GM12875 (cell line): ENCODE results near the gene S100A13.

Experiments
- H3K4me3 ChIP-seq: one replicate; pipeline ENCODE4 v1.5.1; 2011; ENCODE audit warnings: low read depth, low read length, control low read depth
- TF ChIP-seq, protein P1 (sequence below): IDR thresholded peaks from 2 replicates; pipeline ENCODE4 v1.5.1; 2011; ENCODE audit warnings: low read depth, mild to moderate bottlenecking, control low read depth, inconsistent platforms, low read length, moderate library complexity, borderline replicate concordance; ENCODE audit not compliant: insufficient read depth

Gene S100A13

DNA sequence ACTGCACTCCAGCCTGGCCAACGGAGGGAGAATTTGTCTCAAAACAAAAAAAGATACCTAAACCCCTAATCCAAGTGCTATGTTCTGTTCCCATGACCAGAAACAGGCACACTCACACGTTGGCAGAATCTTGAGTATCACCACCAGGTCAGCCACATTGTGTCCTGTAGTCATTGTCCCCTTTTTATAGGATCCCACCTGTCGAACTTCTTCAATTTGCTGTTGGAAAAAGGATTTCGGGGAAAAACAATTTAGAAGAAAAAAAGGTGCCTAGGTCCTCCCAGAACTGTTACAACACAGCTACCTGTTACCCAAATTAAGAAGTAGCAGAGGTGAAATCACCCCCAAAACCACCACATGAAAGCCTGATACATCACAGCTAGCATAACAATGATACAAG is 40.1 kb upstream of the S100A13 start:
- H3K4me3 ChIP-seq = no peak overlapping the region
- TF ChIP-seq, protein P1, sequence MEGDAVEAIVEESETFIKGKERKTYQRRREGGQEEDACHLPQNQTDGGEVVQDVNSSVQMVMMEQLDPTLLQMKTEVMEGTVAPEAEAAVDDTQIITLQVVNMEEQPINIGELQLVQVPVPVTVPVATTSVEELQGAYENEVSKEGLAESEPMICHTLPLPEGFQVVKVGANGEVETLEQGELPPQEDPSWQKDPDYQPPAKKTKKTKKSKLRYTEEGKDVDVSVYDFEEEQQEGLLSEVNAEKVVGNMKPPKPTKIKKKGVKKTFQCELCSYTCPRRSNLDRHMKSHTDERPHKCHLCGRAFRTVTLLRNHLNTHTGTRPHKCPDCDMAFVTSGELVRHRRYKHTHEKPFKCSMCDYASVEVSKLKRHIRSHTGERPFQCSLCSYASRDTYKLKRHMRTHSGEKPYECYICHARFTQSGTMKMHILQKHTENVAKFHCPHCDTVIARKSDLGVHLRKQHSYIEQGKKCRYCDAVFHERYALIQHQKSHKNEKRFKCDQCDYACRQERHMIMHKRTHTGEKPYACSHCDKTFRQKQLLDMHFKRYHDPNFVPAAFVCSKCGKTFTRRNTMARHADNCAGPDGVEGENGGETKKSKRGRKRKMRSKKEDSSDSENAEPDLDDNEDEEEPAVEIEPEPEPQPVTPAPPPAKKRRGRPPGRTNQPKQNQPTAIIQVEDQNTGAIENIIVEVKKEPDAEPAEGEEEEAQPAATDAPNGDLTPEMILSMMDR = no peak

DNA sequence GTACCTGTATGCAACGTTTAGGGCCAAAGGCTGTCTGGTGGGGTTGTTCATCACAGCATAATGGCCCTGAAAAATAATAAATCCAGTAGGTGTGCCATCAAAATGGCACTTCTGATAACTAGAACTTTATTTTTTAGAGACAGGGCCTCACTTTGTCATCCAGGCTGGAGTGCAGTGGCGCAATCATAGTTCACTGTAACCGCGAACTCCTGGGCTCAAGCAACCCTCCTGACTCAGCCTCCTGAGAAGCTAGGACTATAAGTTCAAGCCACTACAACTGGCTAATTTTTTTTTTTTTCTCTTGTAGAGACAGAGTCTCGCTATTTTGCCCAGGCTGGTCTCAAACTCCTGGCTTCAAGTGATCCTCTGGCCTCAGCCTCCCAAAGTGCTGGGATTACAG is 35.9 kb upstream of the S100A13 start:
- no peak overlapping the region for H3K4me3 ChIP-seq
- TF ChIP-seq, protein P1 = no peak

DNA sequence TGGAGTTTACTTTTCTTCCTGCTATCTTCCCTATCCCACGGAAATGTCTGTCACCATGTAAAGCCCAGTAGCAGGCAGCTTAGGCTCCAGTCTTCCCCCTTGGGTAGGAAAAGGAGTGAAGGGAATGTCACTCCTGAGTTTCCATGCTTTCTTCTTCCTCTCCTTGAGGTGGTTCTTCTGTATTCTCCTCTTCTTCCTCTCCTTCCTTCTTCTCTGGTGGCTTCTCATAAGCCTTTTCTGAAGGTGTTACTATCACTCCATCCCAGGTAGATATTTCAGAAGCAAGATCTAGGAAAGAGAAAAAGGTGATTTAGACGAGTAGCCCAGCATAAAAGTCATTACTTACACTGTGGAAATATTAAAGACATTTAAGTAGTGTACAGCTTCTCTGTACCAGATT is 35.0 kb upstream of the S100A13 start:
- TF ChIP-seq, protein P1 = no peak
- no peak overlapping the region for H3K4me3 ChIP-seq

DNA sequence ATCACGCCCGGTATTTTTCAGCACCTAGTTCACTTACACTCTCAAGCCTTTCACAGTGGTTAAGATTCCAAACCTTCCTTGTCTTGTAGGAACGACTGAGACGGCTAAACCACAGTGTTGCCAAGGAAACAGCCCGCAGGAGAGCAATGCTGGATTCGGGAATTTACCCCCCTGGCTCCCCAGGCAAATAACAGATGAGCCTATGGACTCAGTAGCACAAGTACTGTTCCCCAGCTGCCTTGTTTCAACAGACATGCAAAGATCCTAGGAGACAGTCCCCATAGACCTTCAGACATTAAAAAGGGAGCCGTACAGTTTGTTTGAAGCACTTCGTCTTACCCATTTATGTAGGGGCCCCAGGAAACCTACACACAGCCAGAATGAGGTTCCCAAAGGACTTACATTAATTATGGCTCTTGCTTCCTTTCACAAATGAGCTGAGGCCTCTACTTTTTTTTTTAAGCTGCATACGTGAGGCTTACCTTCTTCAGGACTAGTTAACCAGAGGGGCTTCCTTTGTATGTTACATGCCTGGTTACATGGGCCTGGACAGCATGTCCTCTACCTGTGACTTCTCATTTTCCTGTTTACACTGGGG is 33.9 kb upstream of the S100A13 start:
- no peak overlapping the region for H3K4me3 ChIP-seq
- TF ChIP-seq, protein P1 = no peak

DNA sequence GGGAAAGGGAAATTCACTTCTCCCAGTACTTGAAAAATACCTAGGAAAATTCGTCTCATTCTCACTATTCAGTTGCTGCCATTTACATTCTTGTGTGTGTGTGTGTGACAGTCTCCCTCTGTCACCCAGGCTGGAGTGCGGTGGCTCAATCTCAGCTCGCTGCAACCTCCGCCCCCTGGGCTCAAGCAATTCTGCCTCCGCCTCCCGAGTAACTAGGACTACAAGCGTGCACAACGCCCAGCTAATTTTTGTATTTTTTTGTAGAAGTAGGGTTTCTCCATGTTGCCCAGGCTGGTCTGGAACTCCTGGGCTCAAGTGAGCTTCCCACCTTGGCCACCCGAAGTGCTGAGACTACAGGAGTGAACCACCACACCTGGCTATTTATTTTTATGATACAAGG is 32.4 kb upstream of the S100A13 start:
- H3K4me3 ChIP-seq = no peak overlapping the region
- TF ChIP-seq, protein P1 = no peak

- TF ChIP-seq, protein P1 = no peak
- H3K4me3 ChIP-seq = peak overlapping the region; percentile 64
These were observed 31.9 kb upstream of the S100A13 start for GRCh38 chr1:153659175-153659534.

GRCh38 chr1:153658400-153659174 is 31.3 kb upstream of the S100A13 start, which contains the start of gene SNAPIN:
TSS of gene SNAPIN (plus strand) at chr1:153658703. CDS start at chr1:153658744, 41 bp downstream.
- TF ChIP-seq, protein P1 = no peak
- H3K4me3 ChIP-seq = peak within 1 kb of the TSS; percentile 64
